WTC11 (cell line): ENCODE results near the gene BGN. TPM values are rescaled to one million over a fixed set of nuclear protein-coding genes. Genes with fewer than 3 reads are reported as not detected.

Experiments
- ATAC-seq: fragments of 200-7000 bp; cut with Tn5 transposase; 2 replicates; pipeline ENCODE4 v1.10.0; 2021; ENCODE audit warnings: mild to moderate bottlenecking, moderate library complexity
- CTCF ChIA-PET: fragments of 300-600 bp; sonication (Branson Sonifier 250); formaldehyde crosslinking; loops from one replicate; lab custom pipeline; 2021; ENCODE audit warnings: antibody characterized with exemption; lab: Charles Lee
- POLR2A ChIA-PET: fragments of 350-600 bp; sonication (Branson Sonifier 250); formaldehyde crosslinking; loops from one replicate; lab custom pipeline; 2021; ENCODE audit warnings: antibody characterized with exemption; lab: Charles Lee
- DNase-seq: peaks from one replicate; pipeline ENCODE4 v3.0.0; 2021; ENCODE audit warnings: low spot score
- H3K27ac Mint-ChIP-seq: 2 replicates; pipeline ENCODE4 v1.8.0; 2021; ENCODE audit warnings: mixed read lengths
- H3K27me3 Mint-ChIP-seq: 2 replicates; pipeline ENCODE4 v1.8.0; 2021; ENCODE audit warnings: low read depth, mild to moderate bottlenecking, moderate library complexity, mixed read lengths
- H3K36me3 Mint-ChIP-seq: 2 replicates; pipeline ENCODE4 v1.8.0; 2021; ENCODE audit warnings: mixed read lengths
- H3K4me1 Mint-ChIP-seq: 2 replicates; pipeline ENCODE4 v1.8.0; 2022; ENCODE audit warnings: mixed read lengths
- H3K4me3 Mint-ChIP-seq: 2 replicates; pipeline ENCODE4 v1.8.0; 2021; ENCODE audit warnings: mild to moderate bottlenecking, moderate library complexity, mixed read lengths
- H3K9me3 Mint-ChIP-seq: 2 replicates; pipeline ENCODE4 v1.8.0; 2021; ENCODE audit warnings: mixed read lengths
- ARID4B ChIP-seq: sonication (generic); formaldehyde crosslinking; IDR thresholded peaks from 2 replicates; pipeline ENCODE4 v1.8.0; 2023; ENCODE audit warnings: missing genetic modification reagents, mild to moderate bottlenecking, borderline replicate concordance
- ESRRA ChIP-seq: sonication (generic); formaldehyde crosslinking; IDR thresholded peaks from 2 replicates; pipeline ENCODE4 v1.8.1; 2022; ENCODE audit warnings: mild to moderate bottlenecking, missing genetic modification reagents, borderline replicate concordance
- HMGA2 ChIP-seq: fragments of 250-450 bp; sonication (Bioruptor Pico); IDR thresholded peaks from 2 replicates; pipeline ENCODE4 v1.4.0; 2021; ENCODE audit warnings: mild to moderate bottlenecking, moderate library complexity
- IRF1 ChIP-seq: sonication (generic); formaldehyde crosslinking; IDR thresholded peaks from 2 replicates; pipeline ENCODE4 v1.8.0; 2023; ENCODE audit warnings: missing genetic modification reagents
- KAT7 ChIP-seq: sonication (generic); formaldehyde crosslinking; IDR thresholded peaks from 2 replicates; pipeline ENCODE4 v1.8.1; 2023; ENCODE audit warnings: missing genetic modification reagents, mild to moderate bottlenecking, borderline replicate concordance
- NR2C2 ChIP-seq: sonication (generic); formaldehyde crosslinking; IDR thresholded peaks from 2 replicates; pipeline ENCODE4 v1.8.0; 2022; ENCODE audit warnings: mild to moderate bottlenecking, missing genetic modification reagents
- OVOL2 ChIP-seq: fragments of 250-450 bp; sonication (Bioruptor Pico); IDR thresholded peaks from 2 replicates; pipeline ENCODE4 v1.9.0; 2021; ENCODE audit warnings: mild to moderate bottlenecking, borderline replicate concordance
- RELA ChIP-seq: sonication (generic); formaldehyde crosslinking; IDR thresholded peaks from 2 replicates; pipeline ENCODE4 v1.8.1; 2022; ENCODE audit warnings: missing genetic modification reagents, mild to moderate bottlenecking, borderline replicate concordance
- RORB ChIP-seq: fragments of 250-450 bp; sonication (Bioruptor Pico); IDR thresholded peaks from 2 replicates; pipeline ENCODE4 v1.9.0; 2021; ENCODE audit warnings: mild to moderate bottlenecking
- TEAD1 ChIP-seq: sonication (generic); formaldehyde crosslinking; IDR thresholded peaks from 2 replicates; pipeline ENCODE4 v1.8.0; 2022; ENCODE audit warnings: mild to moderate bottlenecking, missing genetic modification reagents
- ZNF281 ChIP-seq: sonication (generic); formaldehyde crosslinking; IDR thresholded peaks from 2 replicates; pipeline ENCODE4 v1.8.0; 2023; ENCODE audit warnings: mild to moderate bottlenecking, missing genetic modification reagents
- ZNF396 ChIP-seq: fragments of 250-450 bp; sonication (Bioruptor Pico); IDR thresholded peaks from 2 replicates; pipeline ENCODE4 v1.8.0; 2021; ENCODE audit warnings: mild to moderate bottlenecking, moderate library complexity, borderline replicate concordance
- total RNA-seq: library from RNA; stranded (reverse); gene quantifications from 3 replicates; pipeline ENCODE4 v1.2.3, GENCODE V29; 2021
- TF ChIP-seq, protein P1 (sequence below): sonication (generic); formaldehyde crosslinking; IDR thresholded peaks from 2 replicates; pipeline ENCODE4 v1.8.0; 2022; ENCODE audit warnings: mild to moderate bottlenecking, missing genetic modification reagents
- TF ChIP-seq, protein P2 (sequence below): fragments of 250-450 bp; sonication (Bioruptor Pico); conservative IDR thresholded peaks from 2 replicates; pipeline ENCODE4 v1.9.0; 2021; ENCODE audit warnings: mild to moderate bottlenecking
- TF ChIP-seq, protein P3 (sequence below): sonication (generic); formaldehyde crosslinking; IDR thresholded peaks from 2 replicates; pipeline ENCODE4 v1.8.1; 2023; ENCODE audit warnings: mild to moderate bottlenecking, missing genetic modification reagents
- TF ChIP-seq, protein P4 (sequence below): fragments of 200-600 bp; IDR thresholded peaks from 2 replicates; pipeline ENCODE4 v1.8.0; 2022; ENCODE audit warnings: antibody characterized with exemption
- TF ChIP-seq, protein P5 (sequence below): sonication (generic); formaldehyde crosslinking; IDR thresholded peaks from 2 replicates; pipeline ENCODE4 v1.8.1; 2023; ENCODE audit warnings: mild to moderate bottlenecking, missing genetic modification reagents, borderline replicate concordance

BGN gene
- total RNA-seq, 1 experiment from 2014 or later, result 1.8 TPM

GRCh38 chrX:153462291-153462690, 32.5 kb upstream of the BGN start (continued):
- TF ChIP-seq IRF1 (CRISPR knock-in tag) (no peak), TEAD1 (CRISPR knock-in tag) (no peak), RELA (CRISPR knock-in tag) (no peak), KAT7 (CRISPR knock-in tag) (no peak), OVOL2 (CRISPR knock-in tag) (no peak), ESRRA (no peak), ZNF396 (CRISPR knock-in tag) (no peak)
- TF ChIP-seq, protein P1, sequence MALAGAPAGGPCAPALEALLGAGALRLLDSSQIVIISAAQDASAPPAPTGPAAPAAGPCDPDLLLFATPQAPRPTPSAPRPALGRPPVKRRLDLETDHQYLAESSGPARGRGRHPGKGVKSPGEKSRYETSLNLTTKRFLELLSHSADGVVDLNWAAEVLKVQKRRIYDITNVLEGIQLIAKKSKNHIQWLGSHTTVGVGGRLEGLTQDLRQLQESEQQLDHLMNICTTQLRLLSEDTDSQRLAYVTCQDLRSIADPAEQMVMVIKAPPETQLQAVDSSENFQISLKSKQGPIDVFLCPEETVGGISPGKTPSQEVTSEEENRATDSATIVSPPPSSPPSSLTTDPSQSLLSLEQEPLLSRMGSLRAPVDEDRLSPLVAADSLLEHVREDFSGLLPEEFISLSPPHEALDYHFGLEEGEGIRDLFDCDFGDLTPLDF (CRISPR knock-in tag), result no peak
- TF ChIP-seq, protein P2, sequence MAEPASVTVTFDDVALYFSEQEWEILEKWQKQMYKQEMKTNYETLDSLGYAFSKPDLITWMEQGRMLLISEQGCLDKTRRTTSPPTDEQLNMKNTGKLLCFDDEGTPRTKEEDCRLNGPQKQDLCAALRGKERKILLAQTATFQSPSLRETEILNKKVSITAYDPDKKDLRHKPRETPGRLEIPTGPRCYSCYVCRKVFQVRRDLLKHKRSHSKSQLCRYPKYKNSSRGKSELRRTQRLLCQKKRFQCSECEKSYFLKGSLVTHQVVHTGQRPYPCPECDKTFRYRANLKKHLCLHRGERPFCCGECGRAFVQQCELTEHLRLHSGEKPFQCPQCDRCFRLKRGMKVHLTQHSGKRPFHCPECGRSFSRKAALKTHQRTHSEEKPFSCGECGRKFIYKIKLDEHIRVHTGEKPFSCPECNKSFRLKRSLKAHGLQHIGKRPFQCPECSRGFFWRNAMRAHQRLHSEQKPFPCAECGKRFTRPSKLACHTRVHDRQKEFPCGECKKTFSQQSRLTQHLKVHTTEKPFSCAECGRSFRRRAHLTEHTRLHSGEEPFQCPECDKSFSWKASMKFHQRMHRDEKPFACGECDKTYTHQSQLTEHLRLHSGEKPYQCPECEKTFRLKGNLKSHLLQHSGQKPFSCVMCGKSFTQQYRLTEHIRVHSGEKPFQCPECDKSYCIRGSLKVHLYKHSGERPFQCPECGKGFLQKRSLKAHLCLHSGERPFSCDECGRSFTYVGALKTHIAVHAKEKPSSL (CRISPR knock-in tag), result no peak
- TF ChIP-seq, protein P3, sequence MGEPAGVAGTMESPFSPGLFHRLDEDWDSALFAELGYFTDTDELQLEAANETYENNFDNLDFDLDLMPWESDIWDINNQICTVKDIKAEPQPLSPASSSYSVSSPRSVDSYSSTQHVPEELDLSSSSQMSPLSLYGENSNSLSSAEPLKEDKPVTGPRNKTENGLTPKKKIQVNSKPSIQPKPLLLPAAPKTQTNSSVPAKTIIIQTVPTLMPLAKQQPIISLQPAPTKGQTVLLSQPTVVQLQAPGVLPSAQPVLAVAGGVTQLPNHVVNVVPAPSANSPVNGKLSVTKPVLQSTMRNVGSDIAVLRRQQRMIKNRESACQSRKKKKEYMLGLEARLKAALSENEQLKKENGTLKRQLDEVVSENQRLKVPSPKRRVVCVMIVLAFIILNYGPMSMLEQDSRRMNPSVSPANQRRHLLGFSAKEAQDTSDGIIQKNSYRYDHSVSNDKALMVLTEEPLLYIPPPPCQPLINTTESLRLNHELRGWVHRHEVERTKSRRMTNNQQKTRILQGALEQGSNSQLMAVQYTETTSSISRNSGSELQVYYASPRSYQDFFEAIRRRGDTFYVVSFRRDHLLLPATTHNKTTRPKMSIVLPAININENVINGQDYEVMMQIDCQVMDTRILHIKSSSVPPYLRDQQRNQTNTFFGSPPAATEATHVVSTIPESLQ, result no peak

GRCh38 chrX:153463031-153463430, 31.7 kb upstream of the BGN start:
- Mint-ChIP-seq H3K36me3 (peaks cover 10% of the 10 kb centered on the region), H3K4me1 (no peaks in the 10 kb centered on the region), H3K4me3 (no peak overlapping the region), H3K27me3 (no peaks in the 10 kb centered on the region), H3K27ac (no peak overlapping the region), H3K9me3 (no peaks in the 10 kb centered on the region)
- POLR2A ChIA-PET, result no interaction called here
- DNase-seq (no peak), ATAC-seq (no peak)
- CTCF ChIA-PET, result no interaction called here
- TF ChIP-seq, protein P4, sequence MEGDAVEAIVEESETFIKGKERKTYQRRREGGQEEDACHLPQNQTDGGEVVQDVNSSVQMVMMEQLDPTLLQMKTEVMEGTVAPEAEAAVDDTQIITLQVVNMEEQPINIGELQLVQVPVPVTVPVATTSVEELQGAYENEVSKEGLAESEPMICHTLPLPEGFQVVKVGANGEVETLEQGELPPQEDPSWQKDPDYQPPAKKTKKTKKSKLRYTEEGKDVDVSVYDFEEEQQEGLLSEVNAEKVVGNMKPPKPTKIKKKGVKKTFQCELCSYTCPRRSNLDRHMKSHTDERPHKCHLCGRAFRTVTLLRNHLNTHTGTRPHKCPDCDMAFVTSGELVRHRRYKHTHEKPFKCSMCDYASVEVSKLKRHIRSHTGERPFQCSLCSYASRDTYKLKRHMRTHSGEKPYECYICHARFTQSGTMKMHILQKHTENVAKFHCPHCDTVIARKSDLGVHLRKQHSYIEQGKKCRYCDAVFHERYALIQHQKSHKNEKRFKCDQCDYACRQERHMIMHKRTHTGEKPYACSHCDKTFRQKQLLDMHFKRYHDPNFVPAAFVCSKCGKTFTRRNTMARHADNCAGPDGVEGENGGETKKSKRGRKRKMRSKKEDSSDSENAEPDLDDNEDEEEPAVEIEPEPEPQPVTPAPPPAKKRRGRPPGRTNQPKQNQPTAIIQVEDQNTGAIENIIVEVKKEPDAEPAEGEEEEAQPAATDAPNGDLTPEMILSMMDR, result no peak
- TF ChIP-seq ZNF281 (CRISPR knock-in tag) (no peak), NR2C2 (CRISPR knock-in tag) (no peak), OVOL2 (CRISPR knock-in tag) (no peak), RORB (CRISPR knock-in tag) (no peak), HMGA2 (CRISPR knock-in tag) (no peak), ARID4B (CRISPR knock-in tag) (no peak)
- TF ChIP-seq, protein P5, sequence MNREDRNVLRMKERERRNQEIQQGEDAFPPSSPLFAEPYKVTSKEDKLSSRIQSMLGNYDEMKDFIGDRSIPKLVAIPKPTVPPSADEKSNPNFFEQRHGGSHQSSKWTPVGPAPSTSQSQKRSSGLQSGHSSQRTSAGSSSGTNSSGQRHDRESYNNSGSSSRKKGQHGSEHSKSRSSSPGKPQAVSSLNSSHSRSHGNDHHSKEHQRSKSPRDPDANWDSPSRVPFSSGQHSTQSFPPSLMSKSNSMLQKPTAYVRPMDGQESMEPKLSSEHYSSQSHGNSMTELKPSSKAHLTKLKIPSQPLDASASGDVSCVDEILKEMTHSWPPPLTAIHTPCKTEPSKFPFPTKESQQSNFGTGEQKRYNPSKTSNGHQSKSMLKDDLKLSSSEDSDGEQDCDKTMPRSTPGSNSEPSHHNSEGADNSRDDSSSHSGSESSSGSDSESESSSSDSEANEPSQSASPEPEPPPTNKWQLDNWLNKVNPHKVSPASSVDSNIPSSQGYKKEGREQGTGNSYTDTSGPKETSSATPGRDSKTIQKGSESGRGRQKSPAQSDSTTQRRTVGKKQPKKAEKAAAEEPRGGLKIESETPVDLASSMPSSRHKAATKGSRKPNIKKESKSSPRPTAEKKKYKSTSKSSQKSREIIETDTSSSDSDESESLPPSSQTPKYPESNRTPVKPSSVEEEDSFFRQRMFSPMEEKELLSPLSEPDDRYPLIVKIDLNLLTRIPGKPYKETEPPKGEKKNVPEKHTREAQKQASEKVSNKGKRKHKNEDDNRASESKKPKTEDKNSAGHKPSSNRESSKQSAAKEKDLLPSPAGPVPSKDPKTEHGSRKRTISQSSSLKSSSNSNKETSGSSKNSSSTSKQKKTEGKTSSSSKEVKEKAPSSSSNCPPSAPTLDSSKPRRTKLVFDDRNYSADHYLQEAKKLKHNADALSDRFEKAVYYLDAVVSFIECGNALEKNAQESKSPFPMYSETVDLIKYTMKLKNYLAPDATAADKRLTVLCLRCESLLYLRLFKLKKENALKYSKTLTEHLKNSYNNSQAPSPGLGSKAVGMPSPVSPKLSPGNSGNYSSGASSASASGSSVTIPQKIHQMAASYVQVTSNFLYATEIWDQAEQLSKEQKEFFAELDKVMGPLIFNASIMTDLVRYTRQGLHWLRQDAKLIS, result no peak
